HG03457 (cell line): ENCODE measurements around the gene TUBGCP2.

Experiments used
- ATAC-seq: cut with Tn5 transposase; IDR thresholded peaks from one replicate; pipeline ENCODE4 v1.9.1; 2021; ENCODE audit warnings: moderate number of reproducible peaks; ENCODE audit not compliant: unreplicated experiment

TUBGCP2 gene

DNA sequence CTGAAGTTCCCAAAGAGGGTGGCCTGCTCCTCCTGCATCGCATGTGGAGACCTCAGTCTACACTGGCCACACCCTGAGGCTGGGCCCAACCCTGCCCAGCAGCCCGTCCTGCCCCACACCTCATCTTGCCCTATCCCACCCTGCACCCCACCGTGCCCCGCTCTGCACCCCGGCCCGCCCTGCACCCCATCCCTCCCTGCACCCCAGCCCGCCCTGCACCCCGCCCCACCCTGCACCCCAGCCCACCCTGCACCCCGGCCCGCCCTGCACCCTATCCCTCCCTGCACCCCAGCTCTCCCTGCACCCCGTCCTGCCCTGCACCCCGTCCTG, 56.5 kb downstream of the TUBGCP2 start:
- no peak for ATAC-seq

- no peak for ATAC-seq
Observed at GRCh38 chr10:133251388-133252222, 57.1 kb downstream of the TUBGCP2 start.

GRCh38 chr10:133249975-133250754, 58.5 kb downstream of the TUBGCP2 start:
- no peak for ATAC-seq

GRCh38 chr10:133249094-133249780, 59.4 kb downstream of the TUBGCP2 start:
- ATAC-seq = no peak

GRCh38 chr10:133248334-133248715, 60.3 kb downstream of the TUBGCP2 start:
- ATAC-seq = no peak

GRCh38 chr10:133247681-133248333, 60.9 kb downstream of the TUBGCP2 start:
- ATAC-seq = no peak

DNA sequence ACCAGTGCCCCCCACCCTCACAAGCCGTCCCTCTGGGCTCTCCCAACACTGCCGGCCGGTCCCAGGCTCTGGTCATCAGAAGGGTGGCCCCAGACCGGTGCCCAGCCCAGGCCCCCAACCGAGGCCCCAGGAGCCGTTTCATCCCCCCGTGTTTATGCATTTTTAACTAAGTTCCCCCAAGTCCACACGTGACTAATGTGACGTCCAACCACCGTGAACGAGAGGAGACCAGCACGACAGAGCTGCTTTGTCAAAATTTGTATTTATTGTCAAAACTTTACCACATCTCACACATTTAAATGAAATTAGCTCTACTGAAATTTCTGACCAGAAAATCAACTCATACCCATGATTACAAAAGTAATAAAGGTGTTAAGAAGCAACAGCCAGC, 62.4 kb downstream of the TUBGCP2 start:
- ATAC-seq = no peak

GRCh38 chr10:133245439-133246235, 63.0 kb downstream of the TUBGCP2 start:
- no peak for ATAC-seq

GRCh38 chr10:133243593-133243992, 65.1 kb downstream of the TUBGCP2 start:
- no peak for ATAC-seq

DNA sequence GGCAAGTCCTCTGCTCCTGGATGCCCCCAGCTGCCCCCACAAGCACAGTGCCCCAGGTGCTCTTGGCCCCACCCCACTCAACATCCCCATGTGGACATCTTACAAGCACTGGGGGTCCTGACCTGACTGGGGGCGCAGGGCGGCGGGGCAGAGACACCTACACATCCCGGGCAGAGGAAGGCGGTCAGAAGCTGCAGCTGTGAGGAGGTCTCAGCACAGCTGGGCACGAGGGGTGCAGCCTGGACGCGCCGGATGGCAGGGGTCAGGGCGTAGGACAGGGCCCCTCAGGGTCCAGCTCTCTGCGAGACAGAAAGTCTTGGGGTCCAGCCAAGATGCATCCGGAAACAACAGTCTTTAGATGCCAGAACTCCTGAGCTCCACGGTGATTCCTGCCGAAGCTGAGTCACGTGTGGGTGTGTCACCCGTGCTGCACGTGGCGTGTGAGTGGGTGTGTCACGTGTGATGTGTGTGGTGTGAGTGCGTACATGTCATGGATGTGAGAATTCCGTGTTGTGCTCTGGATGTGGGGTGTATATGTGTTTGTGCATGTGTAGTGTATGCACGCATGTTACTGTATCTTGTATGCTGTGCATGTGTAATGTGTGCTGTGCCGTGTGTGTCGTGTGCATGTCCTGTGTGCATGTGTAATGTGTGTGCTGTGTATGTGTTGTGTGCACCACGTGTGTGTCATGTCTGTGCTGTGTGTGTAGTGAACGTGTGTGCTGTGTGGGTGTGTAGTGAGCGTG, 65.9 kb downstream of the TUBGCP2 start:
- ATAC-seq = no peak

GRCh38 chr10:133241501-133242205, 67.0 kb downstream of the TUBGCP2 start:
- no peak for ATAC-seq

- ATAC-seq = no peak
Observed at GRCh38 chr10:133239990-133240389, 68.7 kb downstream of the TUBGCP2 start.

- no peak for ATAC-seq
Observed at GRCh38 chr10:133238466-133238804, 70.2 kb downstream of the TUBGCP2 start.

DNA sequence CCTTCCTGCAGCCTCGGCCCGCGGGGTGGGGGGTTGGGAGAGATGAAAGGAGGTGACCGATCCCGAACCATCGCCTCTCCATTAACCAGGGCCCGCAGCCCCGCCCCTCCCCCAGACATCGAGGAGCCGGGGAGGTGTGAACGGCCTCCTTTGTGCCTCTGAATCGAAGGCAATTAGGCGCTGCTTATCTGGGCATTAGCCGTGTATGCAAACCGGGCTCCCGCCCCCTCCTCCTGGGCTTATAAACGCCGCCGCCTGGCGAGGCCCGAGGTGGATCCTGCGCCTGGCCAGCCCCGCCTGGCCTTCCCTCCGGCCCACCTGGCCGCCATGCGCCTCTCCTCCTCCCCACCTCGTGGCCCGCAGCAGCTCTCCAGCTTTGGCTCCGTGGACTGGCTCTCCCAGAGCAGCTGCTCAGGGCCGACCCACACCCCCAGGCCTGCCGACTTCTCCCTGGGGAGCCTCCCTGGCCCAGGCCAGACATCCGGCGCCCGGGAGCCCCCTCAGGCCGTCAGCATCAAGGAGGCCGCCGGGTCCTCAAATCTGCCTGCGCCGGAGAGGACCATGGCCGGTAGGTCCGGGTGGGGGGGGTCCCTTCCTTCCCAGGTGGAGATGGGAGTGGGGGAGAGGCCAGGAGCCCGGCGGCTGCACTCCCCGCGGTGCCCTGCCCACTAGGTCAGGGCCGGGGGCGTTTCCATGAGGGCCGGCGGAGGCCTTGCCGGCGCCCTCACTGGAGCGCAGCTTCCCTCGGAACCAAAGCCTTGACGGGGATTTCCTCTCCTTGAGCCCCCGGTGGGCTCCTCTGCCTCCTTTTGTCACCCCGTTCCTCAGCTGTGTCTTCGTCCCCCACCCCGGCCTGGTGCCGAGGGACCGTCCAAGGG, 70.8 kb downstream of the TUBGCP2 start, which contains the start of gene VENTX:
Gene VENTX, plus strand, starts transcription at position 268 of the 878 bp plus-strand sequence. Its CDS starts 60 bp downstream, at position 328.
- no peak for ATAC-seq

DNA sequence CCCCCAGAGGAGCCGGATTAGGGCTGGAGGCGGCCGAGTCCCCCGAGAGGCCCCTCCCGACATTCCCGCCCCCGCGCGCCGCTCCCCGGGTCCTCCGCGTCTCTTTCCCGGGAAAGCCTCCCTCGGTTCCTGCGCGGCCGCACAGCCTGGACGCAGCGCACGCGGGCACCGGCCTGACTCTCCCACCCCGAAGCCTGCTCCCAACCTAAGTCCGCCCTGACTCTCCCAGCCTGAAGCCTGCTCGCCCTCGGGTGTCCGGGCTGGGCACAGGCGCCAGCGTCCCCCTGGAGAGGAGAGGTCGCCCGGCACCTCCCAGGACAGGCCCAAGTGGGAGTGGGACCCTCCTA, 71.5 kb downstream of the TUBGCP2 start:
- ATAC-seq = no peak

GRCh38 chr10:133236401-133237240, 72.1 kb downstream of the TUBGCP2 start:
- no peak for ATAC-seq

DNA sequence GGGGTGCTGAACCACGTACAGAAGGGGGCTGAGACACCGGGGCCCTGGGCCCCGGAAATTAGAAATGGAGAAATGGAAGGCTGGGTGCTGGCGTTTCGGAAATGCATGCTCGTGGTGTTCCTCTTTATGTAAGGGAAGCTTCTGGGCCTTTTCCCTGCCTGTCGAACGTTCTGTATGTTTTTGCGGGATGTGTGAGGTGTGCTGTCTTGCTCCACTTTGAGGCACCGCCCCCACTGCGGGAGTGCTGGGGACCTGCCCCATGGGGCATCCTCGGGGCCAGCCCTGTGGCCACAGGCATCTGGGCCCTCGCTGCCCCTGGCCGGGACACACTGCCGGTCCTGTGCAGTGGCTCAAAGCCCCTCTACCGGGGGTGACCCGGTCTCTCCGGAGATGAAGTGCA, 72.7 kb downstream of the TUBGCP2 start:
- ATAC-seq = no peak
